ENCODE measurements around the gene MCC. TPM values are rescaled to one million over a fixed set of nuclear protein-coding genes. Genes with fewer than 3 reads are reported as not detected.

The MCC gene
- total and polyA plus RNA-seq, 4 donors: 9.0 to 47.3 (median 14.7) TPM

DNA sequence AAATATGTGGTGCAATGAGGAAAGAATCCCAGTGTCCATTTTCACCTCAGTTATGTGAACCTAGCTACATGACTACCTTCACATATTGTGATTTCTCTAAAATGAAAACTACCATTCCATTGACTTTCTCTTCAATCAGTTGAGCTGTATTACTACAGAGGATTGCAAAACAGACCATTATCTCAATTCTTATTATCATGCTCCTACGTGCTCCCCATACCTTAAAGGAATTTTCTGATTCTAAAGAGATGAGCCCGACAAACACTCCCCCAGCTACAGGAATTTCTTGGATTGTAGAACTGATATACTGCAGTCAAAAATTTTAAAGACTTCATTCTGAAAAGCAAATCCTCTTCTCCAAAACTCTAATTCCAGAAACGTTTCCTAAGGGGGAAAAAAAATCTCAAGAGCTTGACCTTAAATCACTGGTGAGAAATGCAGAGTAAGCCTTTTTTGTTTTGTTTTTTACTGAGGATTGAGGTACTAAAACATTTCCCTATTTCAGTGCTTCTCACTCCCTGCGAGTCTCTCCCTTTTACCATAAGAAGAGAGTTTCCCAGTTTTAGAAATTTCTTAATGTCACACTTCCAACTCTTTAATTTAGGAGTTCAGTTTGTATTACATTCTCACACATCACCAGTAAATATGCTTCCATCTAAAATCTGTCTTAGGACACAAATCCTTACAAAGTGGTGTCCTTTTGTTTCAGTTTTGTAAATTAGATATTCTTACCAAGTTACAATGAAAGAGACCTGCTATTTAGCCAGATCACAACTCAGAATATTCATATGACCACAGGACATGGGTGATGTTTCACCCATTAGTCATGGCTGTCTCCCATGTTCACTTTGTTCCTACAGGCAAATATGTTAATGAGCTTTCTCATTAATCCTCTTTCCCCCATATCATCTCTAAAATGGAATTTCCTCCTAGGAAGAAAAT lies 257.3 kb downstream of the MCC start:
- H3K4me1 ChIP-seq (ENCODE audit: control insufficient read depth in 4 of 4, insufficient read depth in 4 of 4, low read length in 3 of 4): peaks cover 7 to 15% (median 10%) of the 10 kb centered on the region in 4 donors
- TF ChIP-seq TAF1 (conservative IDR thresholded peaks at IDR 0.05) (no peak), JUND (IDR thresholded peaks at IDR 0.05) (no peak), SP1 (IDR thresholded peaks at IDR 0.05) (no peak), GABPA (IDR thresholded peaks at IDR 0.05 in 1 of 2, conservative IDR thresholded peaks at IDR 0.05 in 1 of 2) (no peak), NR2F2 (IDR thresholded peaks at IDR 0.05) (no peak), FOXA2 (IDR thresholded peaks at IDR 0.05) (no peak), RXRA (IDR thresholded peaks at IDR 0.05) (no peak), YY1 (IDR thresholded peaks at IDR 0.05) (no peak), FOXA1 (IDR thresholded peaks at IDR 0.05) (no peak)
- TF ChIP-seq, protein P1, sequence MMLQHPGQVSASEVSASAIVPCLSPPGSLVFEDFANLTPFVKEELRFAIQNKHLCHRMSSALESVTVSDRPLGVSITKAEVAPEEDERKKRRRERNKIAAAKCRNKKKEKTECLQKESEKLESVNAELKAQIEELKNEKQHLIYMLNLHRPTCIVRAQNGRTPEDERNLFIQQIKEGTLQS (IDR thresholded peaks at IDR 0.05): no peak
- TF ChIP-seq, protein P2, sequence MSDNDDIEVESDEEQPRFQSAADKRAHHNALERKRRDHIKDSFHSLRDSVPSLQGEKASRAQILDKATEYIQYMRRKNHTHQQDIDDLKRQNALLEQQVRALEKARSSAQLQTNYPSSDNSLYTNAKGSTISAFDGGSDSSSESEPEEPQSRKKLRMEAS (IDR thresholded peaks at IDR 0.05): no peak
- TF ChIP-seq, protein P3, sequence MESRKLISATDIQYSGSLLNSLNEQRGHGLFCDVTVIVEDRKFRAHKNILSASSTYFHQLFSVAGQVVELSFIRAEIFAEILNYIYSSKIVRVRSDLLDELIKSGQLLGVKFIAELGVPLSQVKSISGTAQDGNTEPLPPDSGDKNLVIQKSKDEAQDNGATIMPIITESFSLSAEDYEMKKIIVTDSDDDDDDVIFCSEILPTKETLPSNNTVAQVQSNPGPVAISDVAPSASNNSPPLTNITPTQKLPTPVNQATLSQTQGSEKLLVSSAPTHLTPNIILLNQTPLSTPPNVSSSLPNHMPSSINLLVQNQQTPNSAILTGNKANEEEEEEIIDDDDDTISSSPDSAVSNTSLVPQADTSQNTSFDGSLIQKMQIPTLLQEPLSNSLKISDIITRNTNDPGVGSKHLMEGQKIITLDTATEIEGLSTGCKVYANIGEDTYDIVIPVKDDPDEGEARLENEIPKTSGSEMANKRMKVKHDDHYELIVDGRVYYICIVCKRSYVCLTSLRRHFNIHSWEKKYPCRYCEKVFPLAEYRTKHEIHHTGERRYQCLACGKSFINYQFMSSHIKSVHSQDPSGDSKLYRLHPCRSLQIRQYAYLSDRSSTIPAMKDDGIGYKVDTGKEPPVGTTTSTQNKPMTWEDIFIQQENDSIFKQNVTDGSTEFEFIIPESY (IDR thresholded peaks at IDR 0.05): no peak
- no peak overlapping the region for H3K9ac ChIP-seq (ENCODE audit: low read depth in 1 of 2, low read length in 2 of 2)
- 74% methylated on average over 4 of the region's 4 CpGs for WGBS
- H3K36me3 ChIP-seq (ENCODE audit: control insufficient read depth in 4 of 4, insufficient read depth in 3 of 4, low read depth in 1 of 4, low read length in 3 of 4): no peaks in the 10 kb centered on the region
- no peak overlapping the region for H3K4me3 ChIP-seq (ENCODE audit: low read depth in 1 of 3, low read length in 3 of 3)
- H3K27me3 ChIP-seq (ENCODE audit: control insufficient read depth in 4 of 4, insufficient read depth in 4 of 4, low read length in 3 of 4): no peaks in the 10 kb centered on the region
- no peaks in the 10 kb centered on the region for H3K9me3 ChIP-seq (ENCODE audit: control insufficient read depth in 4 of 4, low read length in 3 of 4)
- no peak overlapping the region for H3K27ac ChIP-seq (ENCODE audit: low read depth in 1 of 2, low read length in 2 of 2)
- DNase-seq (ENCODE audit: low spot score): no peak

DNA sequence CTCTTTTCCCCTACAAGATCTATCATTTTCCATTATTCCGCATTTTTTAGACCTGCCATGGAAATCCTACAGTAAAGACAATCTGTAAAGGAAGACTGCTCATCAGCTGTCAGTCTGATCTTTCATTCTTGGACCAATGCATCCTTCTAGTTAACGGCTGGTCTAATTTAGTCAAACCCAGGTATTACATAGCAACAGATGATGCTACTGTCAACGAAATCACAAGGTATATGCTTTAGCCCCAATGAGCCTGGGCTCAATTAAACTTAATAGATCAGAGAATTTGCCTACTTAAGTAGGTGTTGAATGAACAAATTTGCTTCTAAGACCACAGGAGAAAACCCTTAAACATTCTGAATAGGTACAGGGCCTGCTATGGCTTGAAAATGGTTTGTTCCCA lies 260.5 kb downstream of the MCC start:
- Histone ChIP-seq H3K4me3 (ENCODE audit: low read depth in 1 of 3, low read length in 3 of 3) (no peak overlapping the region), H3K27ac (ENCODE audit: low read depth in 1 of 2, low read length in 2 of 2) (no peak overlapping the region), H3K9me3 (ENCODE audit: control insufficient read depth in 4 of 4, low read length in 3 of 4) (no peaks in the 10 kb centered on the region), H3K36me3 (ENCODE audit: control insufficient read depth in 4 of 4, insufficient read depth in 3 of 4, low read depth in 1 of 4, low read length in 3 of 4) (no peaks in the 10 kb centered on the region), H3K9ac (ENCODE audit: low read depth in 1 of 2, low read length in 2 of 2) (no peak overlapping the region), H3K4me1 (ENCODE audit: control insufficient read depth in 4 of 4, insufficient read depth in 4 of 4, low read length in 3 of 4) (peaks cover 4 to 19% (median 14%) of the 10 kb centered on the region in 4 donors), H3K27me3 (ENCODE audit: control insufficient read depth in 4 of 4, insufficient read depth in 4 of 4, low read length in 3 of 4) (no peaks in the 10 kb centered on the region)
- no peak for DNase-seq (ENCODE audit: low spot score)
- no peak for TF ChIP-seq FOXA1 (IDR thresholded peaks at IDR 0.05)
- no peak for TF ChIP-seq RAD21 (IDR thresholded peaks at IDR 0.05)
- TF ChIP-seq HNF4A (conservative IDR thresholded peaks at IDR 0.05): no peak
- no peak for TF ChIP-seq NR2F2 (IDR thresholded peaks at IDR 0.05)
- no peak for TF ChIP-seq FOXA2 (IDR thresholded peaks at IDR 0.05)
- no peak for TF ChIP-seq HNF4G (IDR thresholded peaks at IDR 0.05)
- TF ChIP-seq, protein P1 (IDR thresholded peaks at IDR 0.05): no peak
- TF ChIP-seq TAF1 (conservative IDR thresholded peaks at IDR 0.05): no peak
- TF ChIP-seq RXRA (IDR thresholded peaks at IDR 0.05): no peak
- TF ChIP-seq, protein P3 (IDR thresholded peaks at IDR 0.05): no peak
- no peak for TF ChIP-seq SP1 (IDR thresholded peaks at IDR 0.05)
- WGBS: 75% methylated on average over 3 of the region's 3 CpGs

Measured in liver (tissue), 9 donors.